Stimulated activated CD8-positive, alpha-beta memory T cell treated with anti-CD3 and anti-CD28 coated beads, Interleukin-15, amount 100 ng/mL, for 48 hours (primary cell): ENCODE data around the gene SFSWAP.
"Not testable (repeated sequence)": the region's sequence is repeated elsewhere in the genome, so short reads cannot be mapped to it uniquely, and the experiment has no call there.

ENCODE experiments used
- DNase-seq, 2 donors: peaks; one replicate each; pipeline ENCODE4 v3.0.0-alpha.2; 2020; ENCODE audit warnings: low read depth in 2 of 2

The SFSWAP gene

DNA sequence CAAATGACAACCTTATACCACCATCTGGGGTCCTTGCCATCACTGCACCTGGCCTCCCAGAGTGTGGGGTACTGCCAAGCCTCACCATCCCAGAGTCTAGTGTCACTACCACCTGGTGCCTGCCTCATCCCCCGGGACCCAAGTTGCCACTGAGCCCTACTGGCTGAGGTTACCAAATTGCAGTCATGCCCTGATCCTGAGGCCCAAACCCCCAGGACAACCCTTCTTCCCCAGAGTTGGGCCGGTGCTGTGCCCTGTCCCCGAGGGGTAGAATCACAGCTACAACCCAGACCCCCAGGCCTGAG, 8.4 kb upstream of the SFSWAP start:
- DNase-seq, result no peak

DNA sequence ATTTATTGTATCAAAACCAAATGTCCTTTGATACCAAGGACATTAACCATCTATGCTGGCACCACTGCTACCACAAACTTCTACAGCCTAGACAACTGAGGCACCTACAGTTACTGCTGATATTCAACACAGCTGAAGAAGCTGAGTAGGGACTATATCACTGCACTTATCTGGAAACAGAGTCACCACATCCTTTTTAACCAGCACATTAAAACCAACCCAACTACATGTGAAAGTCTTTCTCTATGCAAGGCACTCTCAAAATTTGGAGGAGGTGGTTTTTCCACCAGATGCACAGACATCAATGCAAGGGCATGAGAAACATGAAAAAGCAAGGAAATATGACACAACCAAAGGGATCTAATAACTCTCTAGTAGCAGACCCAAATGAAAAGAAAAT, 7.7 kb upstream of the SFSWAP start:
- no peak for DNase-seq

DNA sequence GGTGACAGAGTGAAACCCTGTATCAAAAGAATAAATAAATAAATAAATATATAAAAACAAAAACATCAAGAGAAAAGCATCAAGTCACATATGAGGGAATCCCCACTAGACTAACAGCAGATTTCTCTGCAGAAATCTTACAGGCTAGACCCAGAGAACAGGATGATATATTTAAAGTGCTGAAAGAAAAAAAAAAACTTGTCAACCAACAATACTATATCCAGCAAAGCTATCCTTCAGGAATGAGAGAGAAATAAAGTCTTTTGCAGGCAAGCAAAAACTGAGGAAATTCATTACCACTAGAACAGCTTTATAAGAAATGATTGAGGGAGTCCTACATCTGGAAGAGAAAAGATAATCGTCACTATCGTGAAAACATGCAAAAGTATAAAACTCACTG, 6.4 kb upstream of the SFSWAP start:
- no peak for DNase-seq

DNA sequence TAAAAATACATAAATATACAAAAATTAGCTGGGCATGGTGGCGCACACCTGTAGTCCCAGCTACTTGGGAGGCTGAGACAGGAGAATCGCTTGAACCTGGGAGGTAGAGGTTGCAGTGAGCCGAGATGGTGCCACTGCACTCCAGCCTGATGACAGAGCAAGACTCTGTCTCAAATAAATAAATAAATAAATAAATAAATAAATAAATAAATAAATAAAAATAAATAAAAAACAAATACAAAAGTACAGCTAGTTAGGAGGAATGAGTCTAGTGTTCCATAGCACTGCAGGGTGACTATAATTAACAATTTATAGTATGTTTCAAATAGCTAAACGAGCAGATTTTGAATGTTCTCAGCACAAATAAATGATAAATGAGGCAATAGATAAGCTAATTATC, 4.2 kb upstream of the SFSWAP start:
- not testable (repeated sequence) for DNase-seq

DNA sequence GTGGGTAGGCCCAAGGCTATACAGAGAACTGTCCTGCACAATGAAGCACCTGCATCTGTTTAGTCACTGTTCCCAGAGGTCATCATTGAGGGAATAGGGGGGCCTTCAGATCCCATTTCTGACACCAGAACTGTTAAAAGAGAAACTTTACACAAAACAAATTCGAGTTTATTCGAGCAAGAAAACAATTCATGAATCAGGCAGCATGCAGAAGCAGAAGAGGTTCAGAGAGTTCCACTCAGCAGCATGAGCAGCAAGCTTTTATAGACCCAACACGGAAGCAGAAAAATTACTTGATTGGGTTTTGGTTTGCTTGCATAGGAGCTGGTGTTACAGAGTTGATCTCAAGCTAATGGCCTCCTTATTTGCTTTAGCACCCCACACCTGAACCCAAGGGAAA, 1.7 kb upstream of the SFSWAP start:
- no peak for DNase-seq

DNA sequence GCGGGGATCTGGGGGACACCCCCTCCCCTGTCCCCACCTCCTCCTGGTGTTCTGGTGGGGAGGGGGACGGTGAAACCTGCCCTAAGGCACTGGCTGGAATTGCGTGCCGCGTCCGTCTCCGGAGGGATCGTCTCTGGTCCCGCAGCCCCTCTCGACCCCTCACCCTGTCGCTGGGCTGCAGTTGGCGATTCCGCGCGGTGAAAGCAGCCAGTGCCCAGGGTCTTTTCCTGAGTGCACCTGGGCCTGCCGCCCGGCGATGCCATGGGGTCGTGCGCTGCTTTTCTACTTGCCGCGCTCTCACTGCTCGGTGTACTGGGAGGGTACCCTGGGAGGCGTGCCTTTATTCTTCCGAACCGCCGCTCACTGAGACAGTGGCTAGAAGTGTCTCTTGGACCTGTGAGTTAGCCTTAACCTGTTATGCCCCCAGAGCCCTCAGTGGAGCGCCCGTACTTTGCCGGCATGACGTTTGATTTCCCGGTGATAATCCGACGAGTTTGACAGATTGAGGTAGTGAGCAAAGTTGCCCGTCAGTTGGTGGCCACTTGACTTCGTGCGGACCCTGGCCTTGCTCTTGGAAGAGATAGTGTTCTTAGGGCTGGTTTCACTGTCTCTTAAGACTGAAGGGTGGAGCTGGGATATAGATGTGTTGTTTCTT, 788 bp downstream of the SFSWAP start:
- no peak for DNase-seq

DNA sequence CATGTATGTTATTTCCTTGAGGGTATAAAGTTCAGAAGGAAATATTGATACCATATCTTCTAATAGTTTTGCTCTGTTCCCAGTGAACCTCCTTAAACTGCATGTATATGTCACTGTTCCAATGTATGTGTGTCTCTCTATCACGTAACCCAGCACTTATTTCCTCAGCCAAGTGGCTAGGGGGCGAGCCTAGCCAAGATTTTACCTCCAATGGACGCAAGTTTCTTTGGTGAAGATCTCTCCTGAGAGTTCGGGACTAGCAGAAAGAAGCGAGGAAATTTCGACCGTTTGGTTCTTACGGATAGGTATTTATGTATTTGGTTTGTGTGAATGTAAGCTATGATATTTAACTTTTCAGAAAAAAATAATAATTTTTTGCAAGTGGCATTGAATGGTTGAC, 2.5 kb downstream of the SFSWAP start:
- no peak for DNase-seq

DNA sequence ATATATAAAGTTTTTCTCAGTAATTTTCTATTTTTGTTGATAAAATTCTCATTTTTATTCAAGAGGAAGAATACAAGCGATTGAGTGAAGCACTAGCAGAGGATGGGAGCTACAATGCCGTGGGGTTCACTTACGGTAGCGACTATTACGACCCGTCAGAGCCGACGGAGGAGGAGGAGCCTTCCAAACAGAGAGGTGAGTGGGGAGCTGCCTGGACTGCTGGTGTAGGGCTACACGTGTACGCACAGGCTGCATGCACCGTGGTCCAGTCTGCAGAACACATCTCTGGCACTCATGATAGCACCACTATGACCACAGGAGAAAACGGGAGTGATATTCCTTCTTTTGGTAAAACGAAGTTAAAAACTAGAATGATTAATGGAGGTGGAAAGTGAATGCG, 3.9 kb downstream of the SFSWAP start:
- DNase-seq, result no peak

DNA sequence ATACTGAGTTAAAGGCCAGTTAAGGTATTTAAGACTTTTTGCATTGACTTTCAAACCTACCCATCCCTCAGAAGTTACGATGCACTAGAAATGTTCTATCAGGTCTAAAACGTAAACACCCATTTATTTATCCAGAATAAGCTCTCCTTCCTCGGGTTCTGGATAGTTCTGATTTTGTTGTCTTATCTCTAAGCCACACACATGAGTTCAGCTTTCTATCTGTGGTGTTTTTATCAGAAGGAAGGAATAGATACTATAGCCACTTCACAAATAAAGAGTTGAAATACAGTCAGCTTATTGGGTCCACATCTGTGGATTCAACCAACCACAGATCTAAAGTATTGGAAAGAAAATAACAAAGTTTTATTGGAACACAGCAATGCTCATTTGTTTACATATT, 5.4 kb downstream of the SFSWAP start:
- no peak for DNase-seq

DNA sequence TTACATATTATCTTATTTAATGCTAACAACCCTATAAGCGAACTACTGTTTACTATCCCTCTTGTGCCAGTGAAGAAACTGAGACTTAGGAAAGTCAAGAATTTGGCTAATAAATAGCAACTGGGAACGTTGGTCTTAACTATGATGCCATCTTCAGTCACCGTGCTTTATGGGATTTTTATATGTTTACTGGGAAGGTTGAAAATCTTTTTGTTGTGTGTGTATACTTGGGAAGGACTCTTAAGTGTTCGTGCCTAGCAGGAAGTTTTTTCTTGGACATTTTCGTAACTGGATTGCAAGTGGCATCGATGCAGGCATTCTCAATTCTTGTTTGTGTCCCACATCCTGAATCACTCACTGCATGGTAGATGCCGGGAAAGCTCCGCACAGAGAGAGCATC, 9.4 kb downstream of the SFSWAP start:
- DNase-seq, result no peak

DNA sequence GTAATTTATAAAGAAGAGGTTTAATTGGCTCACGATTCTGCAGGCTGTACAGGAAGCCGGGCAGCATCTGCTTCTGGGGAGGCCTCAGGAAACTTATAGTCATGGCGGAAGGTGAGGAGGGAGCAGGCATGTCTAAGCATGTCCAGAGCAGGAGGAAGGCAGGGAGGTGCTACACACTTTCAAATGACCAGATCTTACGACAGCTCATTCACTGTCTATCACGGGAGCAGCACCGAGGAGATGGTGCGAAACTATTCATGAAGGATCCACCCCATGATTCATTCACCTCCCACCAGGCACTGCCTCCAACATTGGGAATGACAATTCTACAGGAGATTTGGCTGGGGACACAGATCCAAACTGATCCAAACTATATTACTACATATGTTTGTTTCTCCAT, 10.0 kb downstream of the SFSWAP start:
- DNase-seq, result no peak

DNA sequence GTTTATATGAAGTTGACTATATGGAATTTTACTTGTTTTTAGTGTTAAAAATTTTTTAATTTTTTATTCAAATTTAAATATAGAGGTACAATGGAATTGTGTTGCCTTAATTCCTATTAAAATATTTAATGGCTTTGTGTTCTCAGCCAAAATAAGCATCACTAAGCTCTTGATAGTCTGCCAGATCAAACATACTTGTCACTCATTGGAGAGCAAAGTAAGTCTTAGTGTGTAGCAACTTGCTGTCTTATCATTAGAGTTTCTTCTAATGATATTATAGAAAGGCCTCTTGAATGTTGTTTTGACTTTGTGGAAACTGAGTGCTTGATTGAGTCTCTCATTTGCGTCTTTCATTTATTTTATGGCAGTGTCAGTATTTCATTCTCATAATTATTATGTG, 10.7 kb downstream of the SFSWAP start:
- no peak for DNase-seq

DNA sequence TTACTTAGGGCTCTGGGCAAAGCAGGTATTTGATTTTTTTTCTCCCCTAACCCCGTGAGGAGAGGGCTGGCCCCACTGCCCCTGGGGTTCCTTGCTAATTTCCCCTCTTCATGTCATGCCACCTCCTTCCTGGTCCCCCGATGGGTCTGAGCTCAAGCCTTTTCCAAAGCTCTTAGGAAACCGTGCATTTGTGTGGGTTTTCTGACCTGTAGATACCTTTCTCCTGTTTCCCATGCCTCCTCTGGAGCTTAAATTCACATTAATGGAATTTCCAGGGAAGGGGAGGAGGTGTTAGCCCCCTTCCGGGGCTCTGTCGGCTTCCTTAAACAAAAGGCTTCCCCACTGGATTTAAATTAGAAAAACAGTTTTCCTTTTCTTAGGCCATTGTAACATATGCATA, 12.6 kb downstream of the SFSWAP start:
- no peak for DNase-seq

DNA sequence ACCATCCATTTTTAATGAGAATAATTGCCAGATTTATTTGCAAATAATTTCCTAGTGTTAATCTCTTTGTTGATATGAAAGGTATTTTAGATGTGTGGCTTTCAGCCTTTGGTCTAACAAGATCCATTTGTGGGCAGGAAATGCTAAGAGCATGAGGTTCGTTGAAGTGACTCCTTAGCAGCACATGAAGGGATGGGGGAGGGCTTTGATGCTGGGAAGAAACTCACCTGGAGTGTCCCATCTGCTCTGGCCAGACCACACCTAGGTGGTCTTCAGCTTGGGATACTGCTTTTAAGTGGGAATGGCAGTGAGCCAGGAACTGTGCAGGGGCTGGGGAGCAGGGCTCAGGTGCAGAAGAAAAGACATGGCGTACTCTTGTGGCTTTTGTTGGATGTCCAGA, 13.6 kb downstream of the SFSWAP start:
- DNase-seq, result no peak

DNA sequence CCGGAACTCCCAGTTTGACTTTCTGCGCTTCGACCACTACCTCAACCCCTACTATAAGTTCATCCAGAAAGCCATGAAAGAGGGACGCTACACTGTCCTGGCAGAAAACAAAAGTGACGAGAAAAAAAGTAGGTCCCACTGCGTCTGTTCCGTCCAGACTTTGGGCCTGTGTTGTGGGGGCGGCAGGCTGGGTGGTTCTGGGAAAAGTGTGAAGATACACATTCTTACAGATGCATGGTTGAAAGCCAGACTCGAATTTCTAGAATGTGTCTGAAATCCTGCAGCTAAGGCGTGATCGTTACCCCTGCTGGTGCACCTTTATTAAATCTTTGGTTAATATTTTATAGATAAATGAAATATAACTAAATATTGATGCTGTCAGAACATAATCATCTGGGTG, 14.6 kb downstream of the SFSWAP start:
- no peak for DNase-seq

DNA sequence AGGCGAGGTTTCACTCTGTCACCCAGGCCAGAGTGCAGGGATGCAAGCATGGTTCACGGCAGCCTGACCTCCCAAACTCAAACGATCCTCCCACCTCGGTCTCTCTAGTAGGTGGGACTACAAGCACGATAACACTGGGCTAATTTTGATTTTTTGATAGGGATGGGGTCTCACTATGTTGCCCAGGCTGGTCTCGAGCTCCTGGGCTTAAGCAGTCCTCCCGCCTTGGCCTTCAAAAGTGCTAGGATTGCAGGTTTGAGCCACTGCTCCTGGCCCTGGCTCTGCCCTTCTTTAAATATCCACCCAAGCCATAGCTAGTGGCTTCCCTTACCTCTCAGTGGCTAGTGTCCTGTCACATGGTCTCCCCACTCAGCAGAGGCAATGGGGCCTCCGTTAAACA, 17.8 kb downstream of the SFSWAP start:
- no peak for DNase-seq

DNA sequence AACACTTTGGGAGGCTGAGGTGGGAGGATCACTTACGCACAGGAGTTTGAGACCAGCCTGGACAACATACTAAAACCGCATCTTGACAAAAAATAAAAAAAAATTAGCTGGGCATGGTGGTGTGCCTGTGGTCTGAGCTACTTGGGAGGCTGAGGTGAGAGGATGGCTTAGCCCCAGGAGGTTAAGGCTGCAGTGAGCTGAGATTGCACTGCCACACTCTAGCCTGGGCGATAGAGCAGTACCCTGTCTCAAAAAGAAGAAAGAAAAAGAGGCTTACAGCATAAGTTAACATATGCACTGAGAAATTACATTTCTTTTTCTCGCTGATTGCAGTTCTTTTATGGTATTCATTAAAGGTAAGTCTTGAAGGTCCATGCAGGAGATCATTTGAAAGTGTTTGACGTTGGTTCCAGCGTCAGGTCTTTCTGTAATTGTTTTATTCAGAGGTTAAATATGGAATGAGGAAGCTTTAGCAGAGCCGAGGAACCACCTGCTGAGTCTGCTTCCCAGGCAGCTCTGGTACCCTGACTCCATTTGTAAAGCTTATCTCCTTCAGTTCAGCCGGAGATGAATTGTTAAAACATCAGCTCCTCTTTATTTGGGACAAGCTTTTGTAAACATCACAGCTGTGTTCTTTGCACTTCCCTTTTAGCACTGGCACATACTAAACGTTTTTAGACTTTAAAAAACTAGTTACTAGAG, 18.5 kb downstream of the SFSWAP start:
- DNase-seq, result no peak

DNA sequence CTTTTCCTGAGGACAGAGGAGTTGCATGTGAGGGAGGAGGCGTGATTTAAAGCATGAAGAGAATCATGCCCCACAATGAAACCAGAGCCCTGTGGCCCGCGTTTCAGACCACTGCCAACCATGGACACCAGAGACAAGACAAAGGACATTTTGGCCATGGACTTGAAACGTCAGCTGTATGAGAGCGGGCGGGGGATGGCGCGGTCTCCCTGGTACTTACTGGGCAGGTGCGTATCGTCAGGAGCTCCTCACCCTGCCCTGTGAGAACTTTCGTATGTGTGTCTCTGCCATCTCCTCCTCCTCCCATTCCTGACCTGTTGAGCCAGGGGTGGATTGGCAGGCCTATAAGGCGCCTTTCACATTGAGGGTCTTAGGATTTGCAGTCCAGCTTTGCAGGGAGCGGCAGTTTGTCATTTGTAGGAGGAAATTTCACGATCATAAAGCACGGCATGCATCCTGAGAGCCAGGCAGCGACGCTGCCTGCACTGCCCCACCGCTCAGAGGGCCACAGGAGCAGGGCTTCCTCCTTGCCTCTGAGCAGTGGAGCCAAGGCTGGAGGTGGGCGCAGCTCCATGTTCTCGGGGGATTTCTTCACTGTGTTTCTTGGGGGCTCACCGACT, 22.2 kb downstream of the SFSWAP start:
- no peak for DNase-seq

DNA sequence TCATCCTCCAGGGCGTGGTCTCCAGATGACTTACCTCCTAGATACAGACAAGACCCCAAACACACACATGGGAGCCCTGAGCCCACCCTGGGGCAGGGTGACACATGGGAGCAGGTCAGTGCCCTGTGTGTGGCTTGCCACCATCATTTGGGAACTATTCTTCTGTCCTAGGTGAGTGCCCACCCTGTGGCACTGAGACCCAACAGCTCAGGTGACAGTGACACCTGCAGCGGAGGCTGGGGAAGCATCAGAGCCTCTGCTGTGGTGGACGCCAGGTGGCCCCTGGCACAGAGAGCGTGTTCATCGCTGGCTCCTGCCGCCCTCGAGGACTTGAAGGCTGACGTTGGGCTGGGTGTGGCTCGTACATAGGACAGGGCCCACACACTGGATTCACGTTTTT, 23.0 kb downstream of the SFSWAP start:
- DNase-seq, result no peak

DNA sequence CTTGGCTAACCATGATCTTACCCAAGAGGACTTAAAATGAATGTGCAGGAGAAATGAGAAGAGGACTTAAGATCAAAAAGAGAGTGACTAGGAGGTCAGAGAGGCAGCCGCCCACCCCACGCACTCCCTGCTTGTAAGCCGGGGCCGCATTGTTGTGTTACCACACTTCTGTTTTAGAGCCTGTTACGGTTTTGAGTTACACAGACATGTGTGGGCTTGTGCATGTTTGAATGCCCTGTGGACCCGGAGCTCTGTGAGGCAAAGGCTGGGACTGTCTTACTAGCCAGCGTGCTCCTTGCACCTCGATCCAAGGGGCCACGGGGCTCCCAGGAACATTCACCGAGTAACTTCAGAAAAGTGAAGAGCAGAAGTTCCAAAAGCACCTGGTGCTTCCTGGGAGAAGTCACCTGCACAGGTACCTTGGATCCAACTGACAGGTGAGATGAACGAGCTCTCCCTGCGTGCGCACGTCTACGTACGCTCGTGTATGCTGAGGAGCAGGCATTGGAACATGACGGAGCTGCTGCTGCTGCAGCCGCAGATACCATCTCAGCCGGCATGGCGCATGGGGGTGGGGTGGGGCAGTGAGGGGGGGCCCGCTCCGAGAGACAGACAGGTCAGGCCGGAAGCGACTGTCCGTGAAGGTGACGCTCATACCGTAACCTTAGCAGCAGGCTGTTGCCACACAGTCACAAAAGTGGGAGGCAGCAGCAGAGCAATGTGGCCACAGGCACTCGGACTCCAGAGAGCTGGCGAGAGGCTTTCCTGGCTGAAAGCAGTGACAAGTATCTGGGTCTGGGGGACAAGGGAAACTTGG, 23.7 kb downstream of the SFSWAP start:
- DNase-seq, result no peak

DNA sequence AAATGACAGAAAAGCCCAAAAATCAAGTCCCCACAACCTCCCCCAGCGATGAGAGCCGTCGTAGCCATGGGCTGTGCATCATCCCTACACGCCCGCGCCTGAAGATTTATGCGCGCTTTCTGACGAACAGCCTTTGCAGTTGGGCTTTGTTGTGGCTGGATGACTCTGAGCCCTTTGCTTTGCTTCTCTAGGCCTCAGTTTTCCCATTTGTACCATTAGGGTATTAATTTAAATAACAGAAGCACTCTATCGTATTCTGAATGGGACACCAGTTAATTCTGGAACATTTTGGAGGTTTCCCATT, 24.2 kb downstream of the SFSWAP start:
- DNase-seq, result no peak

DNA sequence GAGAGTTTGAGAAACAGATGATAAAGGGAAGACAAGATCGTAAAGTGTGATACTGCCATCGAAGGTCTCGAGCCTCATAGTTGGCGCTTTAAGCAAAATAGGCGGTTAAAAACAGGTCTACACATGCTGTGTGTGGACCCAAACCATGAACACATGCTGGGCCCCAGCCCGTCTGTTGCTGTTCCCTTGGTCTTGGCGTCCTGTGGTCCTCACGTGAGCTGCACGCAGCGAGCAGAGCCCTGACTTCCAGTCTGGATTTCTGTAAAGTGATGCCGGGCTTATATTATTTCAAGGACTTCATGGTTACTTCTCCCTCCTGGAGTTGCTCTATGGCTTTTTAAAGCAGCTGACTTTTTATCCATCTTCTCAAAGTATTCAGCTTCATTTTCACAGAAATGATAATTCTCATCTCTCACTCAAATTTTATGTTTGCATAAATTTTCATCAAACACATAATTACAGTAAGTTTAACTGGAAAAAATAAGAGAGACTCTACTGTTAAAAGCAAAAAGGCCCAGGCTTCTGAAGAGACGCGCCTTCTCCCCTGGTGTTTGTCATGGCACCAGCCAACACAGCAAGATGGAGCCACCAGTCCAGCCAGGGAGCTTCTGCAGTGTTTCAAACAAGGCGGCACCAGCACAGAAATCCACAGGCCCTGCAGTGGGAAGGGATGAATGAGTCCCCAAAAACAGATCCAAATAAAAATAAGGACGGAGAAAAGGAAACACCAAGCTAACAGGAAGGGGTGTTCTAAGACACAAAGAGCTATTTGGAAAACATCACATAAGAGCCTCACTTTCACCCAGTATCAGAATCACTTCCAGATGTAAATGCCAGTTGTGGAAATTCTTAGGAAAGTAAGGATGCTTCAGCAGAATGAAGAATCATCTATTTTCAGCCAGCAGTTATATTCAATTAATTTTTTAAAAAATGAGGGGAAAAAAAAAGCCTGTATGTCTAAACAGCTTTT, 24.9 kb downstream of the SFSWAP start:
- no peak for DNase-seq
